Esophagus muscularis mucosa (tissue), 3 donors: ENCODE data around the gene MPV17.
"Not testable (repeated sequence)": the region's sequence is repeated elsewhere in the genome, so short reads cannot be mapped to it uniquely, and the experiment has no call there.

Experiments used
- EP300 ChIP-seq: sonication (generic); formaldehyde crosslinking; IDR thresholded peaks from one replicate; pipeline ENCODE4 v1.6.1; 2017; ENCODE audit warnings: antibody characterized with exemption
- TF ChIP-seq, protein P1 (sequence below), 3 experiments: fragments of 200-600 bp in 2 of 3; fragments of 450-650 bp in 1 of 3; sonication (generic) in 2 of 3; IDR thresholded peaks; one replicate each; pipeline ENCODE4 v1.5.1; 2017 to 2019; ENCODE audit warnings: antibody characterized with exemption in 3 of 3, mild to moderate bottlenecking in 2 of 3, moderate library complexity in 1 of 3

GRCh38 chr2:27268296-27268695, 54.6 kb downstream of the MPV17 start:
- not testable (repeated sequence) for TF ChIP-seq EP300
- TF ChIP-seq, protein P1, sequence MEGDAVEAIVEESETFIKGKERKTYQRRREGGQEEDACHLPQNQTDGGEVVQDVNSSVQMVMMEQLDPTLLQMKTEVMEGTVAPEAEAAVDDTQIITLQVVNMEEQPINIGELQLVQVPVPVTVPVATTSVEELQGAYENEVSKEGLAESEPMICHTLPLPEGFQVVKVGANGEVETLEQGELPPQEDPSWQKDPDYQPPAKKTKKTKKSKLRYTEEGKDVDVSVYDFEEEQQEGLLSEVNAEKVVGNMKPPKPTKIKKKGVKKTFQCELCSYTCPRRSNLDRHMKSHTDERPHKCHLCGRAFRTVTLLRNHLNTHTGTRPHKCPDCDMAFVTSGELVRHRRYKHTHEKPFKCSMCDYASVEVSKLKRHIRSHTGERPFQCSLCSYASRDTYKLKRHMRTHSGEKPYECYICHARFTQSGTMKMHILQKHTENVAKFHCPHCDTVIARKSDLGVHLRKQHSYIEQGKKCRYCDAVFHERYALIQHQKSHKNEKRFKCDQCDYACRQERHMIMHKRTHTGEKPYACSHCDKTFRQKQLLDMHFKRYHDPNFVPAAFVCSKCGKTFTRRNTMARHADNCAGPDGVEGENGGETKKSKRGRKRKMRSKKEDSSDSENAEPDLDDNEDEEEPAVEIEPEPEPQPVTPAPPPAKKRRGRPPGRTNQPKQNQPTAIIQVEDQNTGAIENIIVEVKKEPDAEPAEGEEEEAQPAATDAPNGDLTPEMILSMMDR (IDR thresholded peaks at IDR 0.05): not testable (repeated sequence)
